Activated naive CD4-positive, alpha-beta T cell treated with Interleukin-2 at 50 U/mL for 16 hours (primary cell): ENCODE results near the gene DLG1.
A peak's percentile ranks its signal among the peaks of the same experiment; 100 is the strongest.

Source experiments
- DNase-seq: peaks from one replicate; pipeline ENCODE4 v3.0.0-alpha.2; 2020

Gene DLG1

GRCh38 chr3:197298341-197298944 lies at the start of gene DLG1:
Gene DLG1, minus strand, starts transcription at chr3:197298612. Its CDS starts 1,408 bp downstream, at chr3:197297204.
- DNase-seq, result peak; percentile 86

- no peak for DNase-seq
These were observed 49.6 kb upstream of the DLG1 start for GRCh38 chr3:197348014-197348413.

DNA sequence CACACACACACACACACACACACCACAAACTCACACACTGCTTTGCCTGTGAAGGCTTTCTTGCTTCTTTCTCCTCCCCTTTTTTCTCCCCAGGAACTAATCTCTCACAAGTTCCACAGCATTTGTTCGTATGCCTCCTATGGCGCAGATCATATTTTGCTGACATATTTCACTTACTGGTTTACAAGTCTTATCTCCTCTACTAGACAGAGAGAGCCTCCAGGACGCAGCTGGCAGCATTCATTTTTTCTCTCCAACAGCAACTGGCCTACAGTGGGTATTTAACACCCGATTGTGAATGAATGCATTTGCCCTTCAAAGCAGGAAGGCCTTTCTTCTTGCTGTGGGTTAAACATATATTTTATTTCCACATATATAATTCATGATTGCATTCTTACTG lies 47.0 kb upstream of the DLG1 start:
- no peak for DNase-seq

- no peak for DNase-seq
These were observed 46.3 kb upstream of the DLG1 start for GRCh38 chr3:197344582-197345318.

GRCh38 chr3:197343656-197344408 lies 45.4 kb upstream of the DLG1 start:
- DNase-seq, result no peak

GRCh38 chr3:197343111-197343510 lies 44.7 kb upstream of the DLG1 start:
- DNase-seq, result no peak

DNA sequence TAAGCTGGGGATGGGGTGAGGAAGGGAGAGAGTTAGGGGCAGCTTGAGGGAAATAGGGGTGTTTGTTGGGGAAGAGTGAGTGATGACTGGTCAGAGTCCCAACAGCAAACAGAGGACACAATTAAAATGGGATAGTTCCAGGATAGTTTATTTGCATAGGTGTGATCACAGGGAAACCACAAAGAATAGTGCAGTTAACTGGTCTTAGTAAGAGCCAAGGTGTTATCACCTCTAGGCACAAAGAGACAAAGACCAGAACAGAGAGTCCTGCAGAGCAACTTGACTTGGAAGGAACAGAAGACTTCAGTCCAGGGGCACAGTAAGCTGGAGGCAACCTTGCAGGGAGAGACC lies 42.1 kb upstream of the DLG1 start:
- DNase-seq, result no peak

GRCh38 chr3:197339841-197340520 lies 41.6 kb upstream of the DLG1 start:
- DNase-seq, result no peak

DNA sequence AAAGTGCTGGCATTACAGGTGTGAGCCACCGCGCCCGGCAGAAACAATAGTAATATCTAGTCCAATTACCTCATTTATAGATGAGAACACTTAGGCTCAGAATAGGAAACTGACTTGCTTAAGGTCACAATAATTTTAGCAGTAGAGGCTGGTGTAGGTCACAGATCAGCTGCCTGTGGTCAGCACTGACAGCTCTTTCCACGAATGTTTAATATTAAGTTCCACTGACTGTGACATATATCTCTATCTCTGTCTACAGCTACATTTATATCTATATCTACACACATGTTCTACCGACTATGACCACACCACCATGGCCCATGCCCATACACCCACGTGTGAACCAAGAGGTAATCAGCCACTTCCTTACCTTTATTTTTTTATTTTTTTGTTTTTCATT lies 40.2 kb upstream of the DLG1 start:
- DNase-seq, result no peak

- no peak for DNase-seq
These were observed 39.2 kb upstream of the DLG1 start for GRCh38 chr3:197337656-197338055.

- DNase-seq, result no peak
These were observed 38.8 kb upstream of the DLG1 start for GRCh38 chr3:197337214-197337613.

GRCh38 chr3:197336348-197336747 lies 37.9 kb upstream of the DLG1 start:
- DNase-seq, result no peak

GRCh38 chr3:197335428-197336132 lies 37.2 kb upstream of the DLG1 start:
- DNase-seq, result no peak

DNA sequence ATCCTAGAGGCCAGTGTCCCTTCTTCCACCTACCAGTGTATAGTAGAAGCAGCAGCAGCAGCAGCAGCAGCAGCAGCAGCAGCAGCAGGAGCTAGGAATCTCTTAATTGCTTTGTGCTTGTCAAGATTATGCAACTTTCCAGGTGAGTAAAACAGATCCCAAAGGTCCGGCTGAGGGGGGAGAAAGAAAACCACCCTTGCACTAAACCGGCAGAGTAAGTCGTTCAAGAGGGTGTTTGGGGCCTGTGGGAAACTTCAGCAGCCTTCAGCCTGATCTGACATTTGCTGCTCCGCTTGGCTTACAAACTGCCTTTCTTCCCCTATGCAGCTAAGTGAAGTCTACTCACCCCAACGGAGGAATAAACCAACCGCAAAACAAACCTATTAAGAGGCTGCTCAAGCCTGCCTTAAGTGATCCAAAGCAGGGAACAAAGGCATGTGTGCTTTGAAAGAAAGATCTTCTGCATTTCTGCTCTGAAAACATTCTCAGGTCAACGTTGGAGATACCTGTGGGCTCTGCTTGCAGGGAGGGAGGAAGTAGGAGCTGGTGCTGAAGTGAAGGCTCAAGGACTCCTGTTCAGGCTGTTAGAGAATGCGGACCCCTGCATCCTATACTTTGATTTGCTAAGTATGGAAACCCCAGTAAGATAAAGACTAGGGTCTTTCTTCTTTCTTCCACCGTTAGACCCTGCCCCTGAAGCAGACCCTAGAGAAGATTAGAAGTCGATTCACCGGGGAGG lies 35.7 kb upstream of the DLG1 start:
- no peak for DNase-seq

- DNase-seq, result no peak
These were observed 32.7 kb upstream of the DLG1 start for GRCh38 chr3:197331131-197331530.

DNA sequence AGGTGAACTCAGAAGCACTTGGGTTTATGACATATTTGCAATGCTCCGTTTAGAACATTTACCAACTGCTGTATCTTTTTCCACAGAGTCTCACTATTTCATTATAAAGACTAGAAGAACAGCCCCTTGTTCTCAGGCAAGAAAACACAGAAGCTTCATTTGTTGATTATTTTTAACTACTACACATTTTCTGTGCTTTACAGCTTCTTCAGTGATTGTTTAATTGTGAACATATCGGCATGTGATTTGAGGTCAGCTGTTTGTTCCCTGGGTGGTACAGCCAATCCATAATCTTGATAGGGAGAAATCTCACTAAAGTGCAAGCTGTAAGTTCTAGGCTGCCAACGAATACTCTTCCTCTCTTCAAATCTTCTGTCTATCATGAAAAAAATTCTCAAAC lies 31.0 kb upstream of the DLG1 start:
- no peak for DNase-seq

DNA sequence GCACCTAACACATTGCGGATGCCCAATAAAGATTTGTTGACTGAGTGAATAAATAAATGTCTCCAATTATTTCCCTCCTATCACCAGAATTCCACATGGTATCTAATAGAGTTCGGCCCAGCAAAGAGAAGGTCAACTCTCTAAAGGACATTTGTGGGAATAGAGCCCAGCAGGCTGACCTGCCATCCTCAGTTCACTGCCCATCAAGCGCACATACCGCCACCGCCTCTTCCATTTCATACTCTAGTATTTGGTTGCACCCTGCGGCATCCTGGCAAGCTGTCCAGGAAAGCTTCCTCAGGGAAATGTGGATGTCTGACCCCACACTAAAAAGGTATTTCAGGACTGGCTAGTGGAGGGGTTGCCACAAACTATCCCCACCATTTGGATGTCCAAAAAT lies 29.8 kb upstream of the DLG1 start:
- DNase-seq, result no peak

GRCh38 chr3:197327701-197328100 lies 29.3 kb upstream of the DLG1 start:
- DNase-seq, result no peak

- no peak for DNase-seq
These were observed 27.4 kb upstream of the DLG1 start for GRCh38 chr3:197325773-197326172.

- DNase-seq, result no peak
These were observed 23.7 kb upstream of the DLG1 start for GRCh38 chr3:197322149-197322548.

DNA sequence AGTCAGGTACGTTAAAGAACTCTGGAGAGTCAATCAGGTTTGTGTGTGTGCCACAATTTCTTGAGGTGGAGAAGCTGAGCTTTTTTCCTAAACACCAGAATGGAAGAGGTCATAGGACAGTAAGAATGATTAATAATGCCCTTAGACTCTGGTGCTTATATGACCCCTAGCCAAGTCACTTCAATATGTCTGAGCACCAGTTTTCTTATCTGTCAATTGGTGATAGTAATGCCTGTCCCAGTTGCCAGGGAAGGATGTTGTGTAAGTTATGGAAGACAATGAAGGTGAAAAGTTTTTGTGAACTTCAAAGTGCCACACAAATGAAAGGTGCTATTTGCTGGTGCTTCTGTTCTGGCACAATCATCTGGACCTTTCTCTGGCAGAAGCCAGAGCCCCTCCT lies 22.2 kb upstream of the DLG1 start:
- no peak for DNase-seq

DNA sequence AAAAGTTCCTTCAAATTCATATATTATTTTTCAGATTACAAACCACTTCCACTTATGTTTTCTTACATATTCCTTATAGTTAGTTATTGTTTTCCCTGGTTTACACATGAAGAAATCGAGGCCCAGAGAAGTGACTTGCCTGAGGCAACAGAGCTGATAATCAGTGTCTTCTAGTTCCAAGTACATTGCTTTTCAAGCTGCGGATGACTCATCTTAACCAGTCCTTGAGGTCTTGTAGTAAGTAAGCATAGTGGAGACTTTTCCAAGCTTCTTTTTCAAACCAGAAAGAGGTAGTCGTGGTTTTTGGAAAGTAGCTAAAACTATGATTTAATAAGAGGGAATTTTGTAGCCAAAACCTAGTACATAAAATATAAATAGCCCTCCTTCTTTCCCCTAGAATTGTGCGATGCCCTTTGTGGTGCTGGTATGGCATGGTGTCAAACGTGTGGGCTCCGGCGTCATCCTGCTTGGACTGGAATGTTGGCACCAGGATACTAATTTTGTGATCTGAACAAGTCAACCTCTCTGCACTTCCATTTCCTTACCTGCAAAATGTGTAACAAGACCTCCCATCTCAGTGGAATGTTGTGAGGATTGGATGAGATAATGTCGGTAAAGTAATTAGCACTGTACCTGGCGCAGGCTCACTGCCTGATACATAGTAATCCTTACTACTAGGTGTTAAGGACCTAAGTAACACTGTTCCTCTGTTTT lies 19.0 kb upstream of the DLG1 start:
- no peak for DNase-seq
